EH (cell line): ENCODE data around the gene PDE6B.
"Not testable (repeated sequence)": the region's sequence is repeated elsewhere in the genome, so short reads cannot be mapped to it uniquely, and the experiment has no call there.

Experiments used
- DNase-seq: peaks from one replicate; pipeline ENCODE4 v3.0.0-alpha.2; 2015; ENCODE audit warnings: low read depth

Gene PDE6B

DNA sequence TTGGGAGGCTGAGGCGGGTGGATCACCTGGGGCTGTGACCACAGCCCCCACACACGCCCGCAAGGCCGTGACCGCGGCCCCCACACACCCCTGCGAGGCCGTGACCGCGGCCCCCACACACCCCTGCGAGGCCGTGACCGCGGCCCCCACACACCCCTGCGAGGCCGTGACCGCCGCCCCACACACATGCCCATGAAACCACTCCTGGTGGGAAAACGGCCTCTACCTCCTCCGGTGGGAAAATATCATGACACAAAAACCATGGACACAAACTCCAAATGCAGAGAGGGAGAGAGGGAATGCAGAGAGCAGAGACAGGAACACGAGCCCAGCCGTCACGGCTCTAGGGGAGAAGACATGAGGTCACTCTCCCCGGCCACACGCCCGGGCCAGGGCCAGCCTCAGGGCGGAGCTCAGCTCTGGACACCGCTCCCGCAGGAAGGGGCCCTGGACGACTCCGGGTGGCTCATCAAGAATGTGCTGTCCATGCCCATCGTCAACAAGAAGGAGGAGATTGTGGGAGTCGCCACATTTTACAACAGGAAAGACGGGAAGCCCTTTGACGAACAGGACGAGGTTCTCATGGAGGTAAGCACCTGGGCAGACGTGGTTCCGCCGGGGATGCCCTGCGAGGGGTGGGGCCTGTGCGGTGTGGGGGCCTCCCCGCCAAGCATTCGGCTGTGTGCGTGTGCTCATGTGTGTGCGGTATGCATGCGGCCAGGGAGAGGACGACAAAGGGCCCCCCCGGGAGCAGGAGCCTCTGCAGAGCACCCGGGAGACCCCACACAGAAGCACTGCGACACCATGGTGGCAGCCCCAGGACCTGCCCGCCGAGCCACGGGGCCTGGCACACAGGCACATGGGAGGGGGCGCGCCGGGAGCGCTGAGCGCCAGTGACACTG lies 31.3 kb downstream of the PDE6B start:
- DNase-seq = no peak

DNA sequence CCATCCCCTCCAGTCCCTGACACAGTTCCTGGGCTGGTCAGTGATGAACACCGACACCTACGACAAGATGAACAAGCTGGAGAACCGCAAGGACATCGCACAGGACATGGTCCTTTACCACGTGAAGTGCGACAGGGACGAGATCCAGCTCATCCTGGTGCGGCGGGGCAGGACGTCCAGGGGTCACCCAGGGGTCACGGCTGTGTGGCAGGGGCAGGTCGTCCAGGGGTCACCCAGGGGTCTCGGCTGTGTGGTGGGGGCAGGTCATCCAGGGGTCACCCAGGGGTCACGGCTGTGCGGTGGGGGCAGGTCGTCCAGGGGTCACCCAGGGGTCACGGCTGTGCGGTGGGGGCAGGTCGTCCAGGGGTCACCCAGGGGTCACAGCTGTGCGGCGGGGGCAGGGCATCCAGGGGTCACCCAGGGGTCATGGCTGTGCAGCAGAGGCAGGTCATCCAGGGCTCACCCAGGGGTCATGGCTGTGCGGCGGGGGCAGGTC lies 32.0 kb downstream of the PDE6B start:
- no peak for DNase-seq

DNA sequence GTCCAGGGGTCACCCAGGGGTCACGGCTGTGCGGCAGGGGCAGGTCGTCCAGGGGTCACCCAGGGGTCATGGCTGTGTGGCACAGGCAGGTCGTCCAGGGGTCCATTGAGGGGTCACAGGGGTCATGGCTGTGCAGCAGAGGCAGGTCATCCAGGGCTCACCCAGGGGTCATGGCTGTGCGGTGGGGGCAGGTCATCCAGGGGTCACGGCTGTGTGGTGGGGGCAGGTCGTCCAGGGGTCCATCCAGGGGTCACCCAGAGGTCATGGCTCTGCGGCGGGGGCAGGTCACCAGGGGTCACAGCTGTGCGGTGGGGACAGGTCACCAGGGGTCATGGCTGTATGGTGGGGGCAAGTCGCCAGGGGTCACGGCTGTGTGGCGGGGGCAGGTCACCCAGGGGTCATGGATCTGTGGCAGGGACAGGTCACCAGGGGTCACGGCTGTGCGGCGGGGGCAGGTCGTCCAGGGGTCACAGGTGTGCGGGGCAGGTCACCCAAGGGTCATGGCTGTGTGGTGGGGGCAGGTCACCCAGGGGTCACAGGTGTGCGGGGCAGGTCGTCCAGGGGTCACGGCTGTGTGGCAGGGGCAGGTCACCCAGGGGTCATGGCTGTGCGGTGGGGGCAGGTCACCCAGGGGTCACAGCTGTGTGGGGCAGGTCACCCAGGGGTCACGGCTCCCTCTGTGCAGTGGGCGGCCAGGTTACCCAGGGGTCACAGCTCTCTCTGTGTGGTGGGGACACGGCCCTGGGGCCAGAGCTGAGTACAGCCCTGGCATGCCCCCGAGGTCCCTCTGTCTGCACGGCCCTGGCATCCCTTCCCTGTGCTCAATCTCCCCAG lies 32.7 kb downstream of the PDE6B start:
- DNase-seq = no peak

GRCh38 chr4:658681-659667 lies 33.6 kb downstream of the PDE6B start:
- no peak for DNase-seq

DNA sequence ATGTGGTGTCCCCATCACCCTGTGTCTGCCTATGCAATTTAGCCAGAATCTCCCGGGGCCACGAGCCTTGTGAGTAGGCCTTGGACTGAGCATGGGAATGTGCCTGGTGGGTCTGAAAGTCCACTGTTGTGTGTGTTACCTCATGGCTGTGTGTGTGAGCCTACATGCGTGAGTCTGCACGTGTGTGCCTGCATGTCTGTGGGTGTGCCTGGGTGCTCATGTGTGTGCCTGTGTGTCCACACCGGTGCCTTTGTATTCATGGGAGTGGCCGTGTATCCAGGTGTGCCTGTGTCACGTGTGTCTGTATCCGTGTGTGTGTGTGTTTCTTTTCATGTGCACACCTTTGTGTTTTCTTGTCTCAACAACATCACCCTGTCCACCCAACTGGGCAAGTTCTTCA lies 34.5 kb downstream of the PDE6B start:
- no peak for DNase-seq

DNA sequence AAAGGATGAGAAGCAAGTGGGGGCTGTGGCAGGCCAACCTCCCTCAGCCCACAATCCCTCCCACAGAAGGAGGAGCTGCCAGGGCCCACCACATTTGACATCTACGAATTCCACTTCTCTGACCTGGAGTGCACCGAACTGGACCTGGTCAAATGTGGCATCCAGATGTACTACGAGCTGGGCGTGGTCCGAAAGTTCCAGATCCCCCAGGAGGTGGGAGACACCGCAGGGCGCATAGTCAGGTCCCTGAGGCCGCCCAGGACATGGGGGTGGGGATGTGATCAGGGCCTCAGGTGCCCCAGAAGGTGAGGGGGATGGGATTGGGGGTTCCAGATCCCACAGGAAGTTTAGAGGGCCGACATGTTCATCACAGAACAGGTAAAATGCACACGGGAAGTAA lies 35.0 kb downstream of the PDE6B start:
- DNase-seq = no peak

GRCh38 chr4:661231-661630 lies 35.9 kb downstream of the PDE6B start:
- no peak for DNase-seq

GRCh38 chr4:661881-662761 lies 36.7 kb downstream of the PDE6B start:
- DNase-seq = no peak

GRCh38 chr4:663046-663437 lies 37.7 kb downstream of the PDE6B start:
- no peak for DNase-seq

GRCh38 chr4:663438-664428 lies 38.4 kb downstream of the PDE6B start:
- DNase-seq = no peak

- DNase-seq = no peak
These were observed 39.4 kb downstream of the PDE6B start for GRCh38 chr4:664713-665231.

- DNase-seq = no peak
These were observed 40.0 kb downstream of the PDE6B start for GRCh38 chr4:665381-665750.

- no peak for DNase-seq
These were observed 40.5 kb downstream of the PDE6B start for GRCh38 chr4:665751-666435.

DNA sequence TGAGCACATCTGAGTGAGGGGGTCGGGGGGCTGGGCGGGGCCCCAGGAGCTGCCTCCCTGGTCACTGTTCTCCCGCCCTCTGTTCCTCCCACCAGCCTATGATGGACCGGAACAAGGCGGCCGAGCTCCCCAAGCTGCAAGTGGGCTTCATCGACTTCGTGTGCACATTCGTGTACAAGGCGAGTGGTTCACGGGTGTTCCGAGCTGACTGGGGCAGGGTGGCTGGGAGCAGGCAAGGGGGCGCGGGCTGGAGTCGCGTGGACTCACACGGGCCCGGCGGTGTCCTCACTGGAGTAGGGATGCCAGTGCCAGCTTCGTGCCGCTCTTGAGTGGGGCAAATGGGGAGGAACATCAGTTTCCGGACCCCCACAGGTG lies 41.0 kb downstream of the PDE6B start:
- DNase-seq = no peak

DNA sequence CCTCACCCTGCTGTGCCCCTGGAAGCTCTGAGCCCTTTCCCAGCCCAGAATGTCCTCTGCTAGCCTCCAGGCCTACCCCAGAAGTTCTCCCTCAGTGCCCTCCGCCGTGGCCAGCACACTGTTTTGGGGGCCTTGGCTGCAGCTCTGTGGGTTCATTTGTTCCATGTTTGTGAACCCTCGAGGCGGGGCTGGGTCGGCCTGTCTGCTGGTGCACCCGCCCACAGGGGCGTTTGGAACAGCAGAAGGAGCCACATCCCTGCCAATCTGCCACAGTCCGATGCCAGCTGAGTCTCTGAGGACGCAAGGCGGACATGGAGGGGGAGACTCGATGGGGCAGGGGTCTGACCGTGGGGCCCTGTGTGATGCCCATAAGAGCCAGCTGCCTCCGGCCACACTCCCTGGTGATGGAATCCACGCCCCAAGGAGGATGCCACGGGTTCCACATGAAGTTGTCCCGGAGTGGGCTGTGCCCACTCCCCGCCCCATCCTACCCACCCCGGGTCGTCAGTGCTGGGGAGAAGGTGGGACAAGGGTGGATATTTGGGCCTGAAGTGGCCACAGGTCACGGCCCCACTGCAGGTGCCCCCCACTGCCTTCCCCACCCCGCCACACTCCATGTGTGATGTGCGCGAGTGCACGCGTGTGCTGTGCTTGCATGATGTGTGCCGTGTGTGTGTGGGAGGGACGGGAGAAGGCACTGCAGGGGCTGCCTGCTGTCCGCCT lies 41.6 kb downstream of the PDE6B start:
- DNase-seq = no peak

DNA sequence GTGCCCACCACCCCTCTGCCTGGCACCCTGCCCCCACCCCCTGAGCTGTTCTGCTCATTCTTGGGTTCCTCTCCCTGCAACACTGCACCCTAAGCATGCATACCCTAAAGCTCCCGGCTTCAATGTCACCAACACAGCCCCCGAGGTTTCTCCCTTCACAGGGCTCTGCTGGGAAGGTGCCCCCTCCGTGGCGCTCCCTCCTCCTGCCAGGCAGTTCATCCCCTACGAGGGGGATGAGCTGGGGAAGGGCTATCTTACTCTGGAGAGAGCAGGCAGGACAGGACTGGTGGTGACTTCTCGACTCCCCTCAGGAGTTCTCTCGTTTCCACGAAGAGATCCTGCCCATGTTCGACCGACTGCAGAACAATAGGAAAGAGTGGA lies 42.2 kb downstream of the PDE6B start:
- no peak for DNase-seq

DNA sequence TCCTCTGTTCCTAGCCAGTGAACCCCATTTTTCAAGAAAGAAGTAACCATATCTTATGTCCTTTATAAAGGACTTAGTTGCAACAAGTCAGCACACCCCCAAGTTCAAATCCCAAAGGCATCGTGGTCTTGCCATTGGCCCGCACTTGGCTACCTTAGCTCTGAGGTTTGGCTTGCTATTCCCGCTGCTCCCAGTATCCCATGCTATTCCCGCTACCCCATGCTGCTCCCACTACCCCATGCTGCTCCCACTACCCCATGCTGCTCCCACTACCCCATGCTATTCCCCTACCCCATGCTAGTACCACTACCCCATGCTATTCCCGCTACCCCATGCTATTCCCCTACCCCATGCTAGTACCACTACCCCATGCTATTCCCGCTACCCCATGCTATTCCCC lies 42.8 kb downstream of the PDE6B start:
- DNase-seq = not testable (repeated sequence)
